Hematopoietic multipotent progenitor cell treated with erythropoietin and hydrocortisone succinate and interleukin-3 and kit ligand, for 17 days (in vitro differentiated cells): ENCODE results near the gene SLC2A10.

Source experiments
- DNase-seq: peaks from one replicate; pipeline ENCODE4 v3.0.0-alpha.2; 2015; ENCODE audit warnings: low spot score

SLC2A10 gene

GRCh38 chr20:46735436-46735835, 26.0 kb downstream of the SLC2A10 start:
- DNase-seq, result no peak

DNA sequence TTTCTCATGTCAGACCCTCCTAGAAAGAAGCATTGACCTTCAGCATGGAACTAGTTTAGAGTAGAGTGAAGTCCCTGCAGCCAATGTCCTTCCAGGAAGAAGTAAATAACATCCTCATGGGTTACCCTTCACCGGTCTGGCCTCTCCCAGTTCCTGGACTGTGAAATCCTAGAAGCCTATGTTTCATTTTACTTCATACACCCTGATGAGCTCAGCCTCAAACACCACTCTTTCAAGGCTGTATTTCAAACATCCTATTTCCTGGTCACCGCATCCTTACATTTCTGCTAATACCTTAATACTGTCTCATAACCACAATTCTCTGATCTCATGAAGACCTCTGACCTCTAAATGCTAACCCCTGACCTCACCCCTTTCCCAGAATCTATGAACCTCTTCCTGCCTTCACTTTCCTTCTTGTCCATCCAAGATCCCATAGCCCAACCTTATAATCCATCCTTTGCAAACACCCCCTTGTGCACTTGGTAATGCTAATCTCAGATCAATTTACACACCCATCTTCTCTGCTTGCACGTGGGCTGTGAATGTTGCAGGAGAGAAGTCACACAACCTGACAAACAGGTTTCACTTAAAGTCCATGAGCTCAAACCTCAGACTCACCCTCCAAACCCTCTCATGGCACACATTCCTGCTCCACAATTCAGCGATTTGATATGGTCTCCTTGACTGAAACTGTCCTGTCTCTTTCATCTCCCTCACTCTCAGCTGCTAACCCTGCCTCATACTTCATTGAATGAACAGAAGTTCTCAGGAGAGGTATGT, 30.2 kb downstream of the SLC2A10 start:
- no peak for DNase-seq

GRCh38 chr20:46740214-46740609, 30.8 kb downstream of the SLC2A10 start:
- DNase-seq, result no peak

DNA sequence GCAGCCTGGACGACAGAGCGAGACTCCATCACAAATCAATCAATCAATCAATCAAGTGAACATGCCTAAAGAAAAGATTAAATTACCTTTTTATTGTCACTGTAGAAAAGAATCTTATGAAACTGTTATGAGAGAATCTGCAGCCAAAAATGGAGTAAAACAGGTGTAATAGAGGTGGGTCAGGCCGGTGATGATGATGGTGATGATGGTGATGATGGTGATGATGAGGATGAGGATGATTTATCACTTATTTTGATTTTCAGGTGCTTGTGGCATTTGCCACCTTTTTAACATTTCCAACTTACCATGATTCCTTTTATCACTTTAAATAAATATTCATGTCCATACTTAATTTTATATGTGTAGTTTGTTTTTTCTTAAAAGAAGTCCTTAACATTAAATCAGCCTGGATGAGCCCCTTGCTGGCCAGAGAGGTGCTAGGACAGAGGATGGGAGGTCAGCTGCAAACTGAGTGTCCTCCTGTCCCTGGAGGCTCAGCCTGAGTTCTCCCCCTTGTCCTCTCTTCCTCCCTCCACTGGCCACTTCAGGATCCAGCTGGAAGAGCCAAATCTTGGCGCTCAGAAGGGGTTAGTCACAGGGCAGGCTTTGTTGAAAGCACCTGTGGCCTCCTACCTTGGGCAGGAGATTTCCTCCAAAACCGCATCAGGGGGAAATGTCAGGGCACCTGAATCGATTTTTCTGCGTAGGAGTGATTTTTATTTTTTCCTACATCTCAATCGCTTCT, 32.6 kb downstream of the SLC2A10 start:
- no peak for DNase-seq

- DNase-seq, result no peak
Observed at GRCh38 chr20:46742669-46743045, 33.2 kb downstream of the SLC2A10 start.

DNA sequence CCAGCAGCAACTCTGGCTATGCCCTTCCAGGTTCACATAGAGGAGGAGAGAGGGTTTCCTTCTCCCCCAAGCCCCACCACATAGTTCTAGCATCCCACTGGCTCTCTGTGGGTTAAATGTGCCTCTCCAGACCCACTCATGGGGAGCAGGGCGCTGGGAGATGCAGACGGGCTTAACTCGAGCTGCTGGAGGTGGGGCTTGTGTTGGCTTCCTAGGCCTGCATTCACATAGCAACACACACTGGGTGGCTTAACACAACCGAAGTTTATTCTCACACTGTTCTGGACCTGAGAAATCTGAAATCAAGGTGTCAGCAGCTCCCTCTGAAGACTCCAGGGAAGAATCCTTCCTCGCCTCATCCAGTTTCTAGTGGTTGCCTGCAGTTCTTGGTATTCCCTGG, 33.6 kb downstream of the SLC2A10 start:
- DNase-seq, result no peak

DNA sequence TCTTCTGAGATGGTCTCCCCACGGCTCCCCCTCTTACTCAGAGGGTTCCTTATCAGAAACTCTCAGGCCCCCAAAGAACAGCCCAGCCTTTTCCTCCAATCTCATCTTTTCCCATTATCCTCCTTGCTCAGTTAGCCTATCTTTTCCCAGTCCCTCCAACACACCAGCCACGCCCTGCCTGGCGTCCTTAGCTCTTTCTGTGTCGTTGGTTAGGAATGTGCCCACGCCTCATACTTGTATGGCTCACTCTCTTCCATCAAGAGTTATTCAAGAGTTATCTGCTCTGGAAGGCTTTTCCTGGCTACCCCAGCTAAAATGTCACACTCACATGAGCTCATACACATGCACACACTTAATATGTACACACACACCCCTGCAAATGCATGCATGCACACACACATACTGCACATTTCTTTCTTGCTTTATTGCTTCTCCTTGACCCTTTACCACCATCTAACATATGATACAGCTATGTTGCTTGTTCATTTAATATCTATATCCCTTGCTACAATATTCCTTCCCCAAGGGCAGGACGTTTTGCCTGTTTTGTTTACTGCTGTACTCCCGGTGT, 37.6 kb downstream of the SLC2A10 start:
- no peak for DNase-seq

- DNase-seq, result no peak
Observed at GRCh38 chr20:46749147-46749546, 39.7 kb downstream of the SLC2A10 start.

DNA sequence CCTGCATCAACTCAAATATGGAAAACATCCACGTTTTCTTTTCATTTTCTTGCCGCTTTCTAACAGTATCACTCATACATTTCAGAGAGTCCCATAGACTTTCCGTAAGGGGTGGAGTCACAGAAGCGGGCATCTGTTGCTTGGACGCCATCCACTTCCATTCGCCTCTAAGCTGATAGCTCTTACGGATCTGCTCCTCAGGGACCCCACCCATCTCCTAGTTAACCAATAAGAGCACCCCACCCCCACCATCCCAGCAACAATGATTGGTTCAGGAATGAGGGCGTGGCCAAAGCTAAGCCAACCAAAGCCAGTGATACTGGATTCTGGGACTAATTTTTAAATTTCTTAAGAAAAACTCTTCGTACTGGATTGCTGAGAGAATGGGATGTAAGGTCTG, 42.4 kb downstream of the SLC2A10 start:
- no peak for DNase-seq

DNA sequence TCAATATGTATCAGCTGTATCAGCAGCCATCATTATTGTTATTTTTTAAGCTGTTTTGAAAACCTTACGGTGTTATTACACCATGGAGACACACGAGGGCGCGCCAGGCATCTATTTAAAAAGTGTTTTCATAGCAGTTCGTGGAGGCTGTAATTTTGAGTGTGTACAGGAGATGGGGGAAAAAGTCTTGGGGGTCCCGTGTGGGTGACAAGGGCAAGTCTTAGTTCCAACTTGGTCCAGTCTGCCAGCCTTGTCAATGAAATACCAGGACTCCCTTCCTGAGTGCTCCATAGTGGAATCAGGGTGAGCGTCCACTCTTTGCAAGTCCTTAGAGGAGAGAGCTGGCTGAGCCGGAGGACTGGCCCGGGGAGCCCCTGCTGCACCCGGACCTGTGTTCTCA, 43.3 kb downstream of the SLC2A10 start:
- peak; percentile 29 for DNase-seq

DNA sequence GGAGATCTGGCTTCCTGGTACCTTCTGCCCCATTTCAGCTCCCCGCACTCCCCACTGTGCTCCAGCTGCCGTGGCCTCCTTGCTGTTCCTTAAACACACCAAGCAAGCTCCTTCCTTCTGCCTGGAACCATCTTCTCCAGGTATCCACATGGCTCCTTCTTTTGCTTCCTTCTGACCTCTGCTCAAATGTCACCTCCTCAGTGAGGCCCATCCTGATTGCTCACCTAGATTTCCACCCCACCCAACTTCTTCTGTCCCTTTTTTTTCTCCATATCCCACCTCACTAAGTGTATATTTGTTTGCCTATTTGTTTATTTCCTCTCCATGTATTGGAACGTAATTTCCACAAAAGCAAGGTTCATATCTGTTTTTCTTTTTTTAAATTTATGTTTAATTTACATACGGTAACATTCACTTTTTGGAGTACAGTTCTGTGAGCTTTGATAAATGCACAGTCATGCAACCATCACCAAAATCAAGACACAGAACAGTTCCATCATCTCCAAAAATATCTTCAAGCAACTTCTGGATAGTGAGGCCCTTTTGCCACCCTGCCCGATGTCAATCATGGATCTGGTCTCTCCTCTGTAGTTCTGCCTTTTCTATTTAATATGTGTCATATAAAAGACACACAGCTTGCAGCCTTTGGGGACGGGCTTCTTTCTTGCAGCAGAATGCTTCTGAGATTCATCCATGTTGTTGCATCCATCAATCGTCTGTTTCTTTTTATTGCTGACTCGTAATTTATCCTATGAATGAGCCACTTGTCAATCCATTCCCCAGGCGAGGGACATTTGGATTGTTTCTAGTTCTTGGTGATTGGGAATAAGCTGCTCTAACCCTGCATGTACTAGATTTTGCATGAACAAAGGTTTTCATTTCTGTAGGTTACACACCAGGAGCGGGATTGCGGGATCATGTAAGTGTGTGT, 46.3 kb downstream of the SLC2A10 start:
- no peak for DNase-seq

GRCh38 chr20:46756419-46756818, 47.0 kb downstream of the SLC2A10 start:
- no peak for DNase-seq

DNA sequence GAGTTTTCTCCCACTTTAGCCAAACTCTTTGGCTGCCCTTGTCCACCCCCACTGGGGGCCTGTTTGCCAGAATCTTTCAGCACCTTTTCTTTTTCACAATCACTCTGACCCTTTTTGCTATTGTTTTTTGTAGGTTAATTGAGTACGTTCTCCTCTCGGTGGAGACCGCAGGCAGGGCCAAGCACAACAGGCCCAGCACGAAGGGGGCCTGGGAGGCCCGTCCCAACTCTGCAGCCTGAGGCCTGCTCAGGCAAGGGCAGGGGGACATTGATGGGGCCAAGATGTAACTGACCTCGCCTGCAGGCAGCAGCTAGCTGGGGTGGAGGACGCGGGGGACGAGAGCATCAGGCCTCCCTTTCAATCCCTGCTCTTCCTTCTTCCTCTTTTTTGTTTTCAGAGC, 47.7 kb downstream of the SLC2A10 start:
- no peak for DNase-seq

DNA sequence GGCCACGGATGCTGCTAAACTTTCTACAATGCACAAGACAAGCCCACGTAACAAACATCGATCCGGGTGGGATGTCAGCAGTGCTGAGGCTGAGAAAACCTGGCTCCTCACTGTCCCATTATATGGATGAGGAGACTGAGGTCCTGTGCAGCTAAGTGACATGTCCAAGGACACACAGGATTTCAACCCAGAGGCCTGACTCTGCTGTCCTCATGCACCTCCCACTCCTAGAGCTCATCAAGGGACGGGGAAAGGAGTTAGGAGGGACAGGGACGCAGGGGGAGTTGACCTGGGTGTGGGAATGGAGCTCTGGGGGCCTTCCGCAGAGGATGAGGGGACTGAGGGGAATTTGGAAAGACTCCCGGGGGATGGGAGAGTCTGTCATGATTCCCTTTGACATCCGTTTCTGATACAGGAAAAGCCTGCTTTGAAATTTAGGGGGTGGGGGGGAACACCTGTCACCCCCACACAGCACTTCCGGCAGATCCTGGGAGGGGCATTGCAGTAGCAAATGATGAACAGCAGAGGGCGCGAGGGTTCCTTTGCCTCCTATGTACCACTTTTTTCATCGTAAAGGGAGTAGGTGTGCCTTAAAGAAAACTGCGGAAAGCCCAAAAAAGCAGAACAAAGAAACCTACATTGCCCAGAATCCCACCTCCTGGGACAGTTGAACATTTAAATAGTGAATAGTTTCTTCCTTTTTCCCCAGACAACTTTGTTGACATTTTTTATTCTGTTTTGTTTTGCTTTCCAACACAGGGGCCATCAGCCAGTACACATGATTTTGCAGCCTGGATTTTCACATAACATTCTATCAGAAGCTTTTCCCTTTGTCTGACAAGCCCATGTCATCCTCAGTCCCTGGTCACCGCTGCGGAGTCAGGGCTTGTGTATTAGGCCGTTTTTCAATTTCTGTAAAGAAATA, 48.6 kb downstream of the SLC2A10 start:
- peak; percentile 53 for DNase-seq

GRCh38 chr20:46758929-46759669, 49.6 kb downstream of the SLC2A10 start:
- DNase-seq, result no peak

DNA sequence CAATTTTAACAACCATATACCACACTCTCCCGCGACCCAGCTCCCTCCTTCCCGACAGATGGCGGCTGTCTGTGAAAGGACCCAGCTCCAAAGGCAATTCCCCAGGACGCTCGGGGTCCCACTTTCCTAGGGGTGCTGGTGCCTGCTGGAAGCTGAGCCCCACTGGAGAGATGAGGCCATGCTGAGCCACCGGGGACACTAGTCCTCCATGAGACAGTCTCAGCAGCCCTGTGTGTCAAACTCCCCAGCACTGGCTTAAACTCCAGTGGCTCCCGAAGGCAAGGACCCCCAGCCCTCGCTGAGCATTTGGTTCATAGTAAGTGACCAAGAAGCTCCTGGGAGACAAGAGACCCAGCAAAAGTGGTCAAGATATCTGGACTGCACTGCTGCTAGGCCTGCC, 52.1 kb downstream of the SLC2A10 start:
- no peak for DNase-seq

- DNase-seq, result no peak
Observed at GRCh38 chr20:46764068-46764467, 54.6 kb downstream of the SLC2A10 start.

DNA sequence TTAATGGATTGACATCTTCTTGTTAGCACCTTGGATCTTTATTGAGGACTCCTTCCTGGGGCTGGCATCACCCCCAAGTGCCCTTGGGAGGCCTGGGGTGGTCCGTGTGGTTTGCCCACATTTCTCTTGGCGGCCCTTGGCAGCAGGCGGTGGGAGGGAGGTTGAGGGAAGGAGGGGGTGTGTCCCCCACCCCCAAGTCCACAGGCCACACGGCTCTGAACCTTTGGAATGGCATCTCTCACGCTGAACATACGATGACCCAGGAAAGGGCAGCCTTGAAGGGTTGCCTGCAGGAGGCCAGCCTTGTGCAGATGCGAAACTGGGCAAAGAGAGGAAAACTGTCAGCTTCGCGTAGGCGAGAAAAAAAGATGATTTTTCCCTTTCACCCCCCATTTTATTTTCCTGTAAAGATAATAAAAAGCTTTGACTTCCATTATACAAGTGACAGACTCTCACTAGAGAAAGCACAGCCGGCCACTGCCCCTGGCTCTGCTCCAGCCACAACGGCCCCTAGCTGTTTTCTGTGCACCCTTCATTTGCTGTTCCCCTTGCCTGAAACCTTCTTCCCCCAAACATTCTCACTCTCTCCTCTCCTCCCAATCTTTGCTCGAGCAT, 56.2 kb downstream of the SLC2A10 start:
- no peak for DNase-seq

GRCh38 chr20:46767127-46767761, 57.8 kb downstream of the SLC2A10 start:
- peak; percentile 39 for DNase-seq
